Activated T-helper 2 cell treated with anti-CD3 and anti-CD28 coated beads, Interferon-gamma antibody, Interleukin-2, Interleukin-4, amounts not matched to agents 10 μg/mL and 5 μg/mL and 100 μg/mL, durations not matched to agents 14 hours and 24 hours and 36 hours (primary cell): ENCODE measurements around the gene EPGN. TPM values are rescaled to one million over a fixed set of nuclear protein-coding genes. Genes with fewer than 3 reads are reported as not detected.

Source experiments
- DNase-seq: peaks from one replicate; pipeline ENCODE4 v3.0.0; 2021; ENCODE audit warnings: low spot score
- H3K27ac Mint-ChIP-seq: one replicate; pipeline ENCODE4 v1.8.0; 2021; ENCODE audit warnings: mixed read lengths
- H3K27me3 Mint-ChIP-seq: one replicate; pipeline ENCODE4 v1.8.0; 2021; ENCODE audit warnings: low read depth, mixed read lengths
- H3K36me3 Mint-ChIP-seq: one replicate; pipeline ENCODE4 v1.8.0; 2021; ENCODE audit warnings: low read depth, mixed read lengths
- H3K4me1 Mint-ChIP-seq: one replicate; pipeline ENCODE4 v1.8.0; 2021; ENCODE audit warnings: low read depth, mixed read lengths
- H3K4me3 Mint-ChIP-seq: one replicate; pipeline ENCODE4 v1.8.0; 2021; ENCODE audit warnings: low read depth, mild to moderate bottlenecking, moderate library complexity, mixed read lengths
- H3K9me3 Mint-ChIP-seq: one replicate; pipeline ENCODE4 v1.8.0; 2021; ENCODE audit warnings: mixed read lengths
- intact Hi-C: fragments of 100-400 bp; cut with micrococcal nuclease; formaldehyde crosslinking; loops from one replicate; pipeline ENCODE4 v1.15.1; 2023
- total RNA-seq: library from RNA; stranded (reverse); gene quantifications from 2 replicates; pipeline ENCODE4 v1.2.3, GENCODE V29; 2022

Gene EPGN
- total RNA-seq, 1 donor from 2014 or later = not detected

DNA sequence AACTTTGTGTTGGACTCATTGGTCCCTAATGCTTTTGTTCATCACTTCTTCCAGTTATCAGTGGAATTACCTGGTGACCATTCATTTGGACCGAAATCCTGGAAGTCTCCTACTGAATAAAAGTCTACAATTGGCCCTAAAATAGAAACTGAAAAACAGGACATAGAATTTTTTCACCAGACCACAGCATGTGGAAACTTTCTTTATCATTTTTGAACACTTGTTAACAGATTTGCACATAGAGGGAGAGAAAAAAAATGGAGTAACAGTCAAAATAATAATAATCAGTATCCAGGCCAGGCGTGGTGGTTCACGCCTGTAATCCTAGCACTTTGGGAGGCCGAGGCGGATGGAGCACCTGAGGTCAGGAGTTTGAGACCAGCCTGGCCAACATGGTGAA is 7.1 kb downstream of the EPGN start:
- intact Hi-C loops = no loop called here
- H3K27ac Mint-ChIP-seq = no peak overlapping the region
- H3K4me3 Mint-ChIP-seq = no peak overlapping the region
- no peak for DNase-seq
- H3K36me3 Mint-ChIP-seq = no peaks in the 10 kb centered on the region
- peaks cover 5% of the 10 kb centered on the region for H3K27me3 Mint-ChIP-seq
- peaks cover 4% of the 10 kb centered on the region for H3K4me1 Mint-ChIP-seq
- H3K9me3 Mint-ChIP-seq = no peaks in the 10 kb centered on the region

DNA sequence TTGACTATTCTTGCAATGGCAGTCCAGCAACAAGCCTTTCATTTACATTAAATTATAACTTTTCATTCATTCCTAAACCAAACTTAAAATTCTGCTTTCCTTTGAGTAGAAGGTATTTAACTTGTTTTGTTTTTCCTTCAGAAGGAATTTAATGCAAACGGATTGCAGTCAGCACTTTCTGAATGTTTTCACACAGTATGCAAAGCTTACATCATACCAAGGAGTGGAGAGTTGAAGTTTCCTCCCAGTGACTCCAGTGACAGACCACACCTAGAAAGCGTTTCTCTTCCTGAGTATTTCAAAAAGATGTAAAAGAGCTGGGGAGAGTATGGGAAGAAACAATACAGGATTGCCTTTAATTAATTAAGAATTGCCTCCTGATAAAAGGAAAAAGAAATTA is 8.1 kb downstream of the EPGN start:
- no peak for DNase-seq
- Mint-ChIP-seq H3K4me1 (peaks cover 7% of the 10 kb centered on the region), H3K36me3 (no peaks in the 10 kb centered on the region), H3K27ac (no peak overlapping the region), H3K9me3 (no peaks in the 10 kb centered on the region), H3K27me3 (peaks cover 10% of the 10 kb centered on the region), H3K4me3 (no peak overlapping the region)
- intact Hi-C loops = no loop called here

DNA sequence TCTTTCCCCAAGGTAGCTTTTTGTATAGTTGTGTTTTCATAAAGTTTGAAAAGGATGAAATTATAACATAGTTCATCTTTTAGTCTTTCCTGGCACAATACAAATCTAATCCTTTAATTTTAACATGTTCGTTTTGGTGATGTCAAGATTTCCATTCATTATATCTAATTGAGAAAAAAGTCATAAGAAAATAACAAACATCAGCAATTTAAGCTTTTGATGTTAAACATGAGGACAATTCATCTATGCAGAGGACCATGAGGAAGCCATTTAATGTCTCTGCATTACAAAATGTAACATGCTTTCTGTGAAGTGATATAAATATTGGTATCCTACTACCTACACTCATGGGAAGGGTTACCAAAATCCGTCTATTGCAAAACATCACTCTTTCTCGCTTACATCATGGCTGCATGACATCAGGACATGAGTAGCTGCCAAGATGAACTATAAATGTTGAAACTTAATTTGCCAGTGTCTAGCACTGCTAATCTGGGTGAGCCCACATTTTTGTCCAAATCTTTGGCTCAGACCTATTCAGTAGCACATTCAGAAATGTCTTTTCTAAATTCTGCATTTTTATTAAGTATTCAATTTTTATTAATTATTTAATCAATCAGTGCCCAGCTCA is 9.5 kb downstream of the EPGN start:
- Mint-ChIP-seq H3K9me3 (no peaks in the 10 kb centered on the region), H3K27ac (no peak overlapping the region), H3K36me3 (no peaks in the 10 kb centered on the region), H3K4me1 (peaks cover 7% of the 10 kb centered on the region), H3K27me3 (peaks cover 18% of the 10 kb centered on the region), H3K4me3 (no peak overlapping the region)
- no peak for DNase-seq
- intact Hi-C loops = no loop called here

DNA sequence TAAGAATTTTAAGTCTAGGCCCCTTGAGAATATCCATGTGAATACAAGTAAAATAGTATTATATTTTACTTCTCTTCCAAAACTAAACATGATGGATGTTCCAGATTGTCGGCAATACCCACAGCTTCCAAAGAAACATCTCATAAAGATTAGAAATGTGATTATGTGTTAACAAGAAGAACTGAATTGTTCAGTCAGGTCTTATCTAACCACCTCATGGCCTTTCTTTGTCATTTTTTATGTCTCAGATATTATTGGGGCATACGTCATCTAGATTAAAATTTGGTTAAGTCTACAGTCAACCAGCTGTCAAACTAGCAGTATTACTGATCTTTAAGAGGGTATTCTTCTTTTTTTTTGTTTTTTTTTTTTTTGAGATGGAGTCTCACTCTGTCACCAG is 10.0 kb downstream of the EPGN start:
- Mint-ChIP-seq H3K9me3 (no peaks in the 10 kb centered on the region), H3K27ac (no peak overlapping the region), H3K4me1 (peaks cover 7% of the 10 kb centered on the region), H3K27me3 (peaks cover 21% of the 10 kb centered on the region), H3K4me3 (no peak overlapping the region), H3K36me3 (no peaks in the 10 kb centered on the region)
- intact Hi-C loops = no loop called here
- DNase-seq = no peak

DNA sequence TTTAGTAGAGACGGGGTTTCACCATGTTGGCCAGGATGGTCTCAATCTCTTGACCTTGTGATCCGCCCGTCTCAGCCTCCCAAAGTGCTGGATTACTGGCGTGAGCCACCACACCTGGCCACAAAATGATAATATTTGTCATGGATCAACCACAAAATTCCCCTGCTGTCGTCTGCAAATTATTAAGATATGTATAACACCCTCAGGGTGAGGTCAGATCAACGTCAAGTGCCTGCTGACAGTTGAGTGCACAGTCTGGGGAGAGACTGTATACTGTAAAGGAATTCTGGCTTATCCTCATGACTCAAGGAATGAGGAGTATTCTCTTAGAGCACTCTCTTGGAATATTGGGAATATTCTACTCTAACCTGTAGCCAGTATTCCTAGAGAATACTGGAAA is 11.2 kb downstream of the EPGN start:
- intact Hi-C loops = no loop called here
- peaks cover 29% of the 10 kb centered on the region for H3K27me3 Mint-ChIP-seq
- no peak overlapping the region for H3K27ac Mint-ChIP-seq
- DNase-seq = no peak
- no peak overlapping the region for H3K4me3 Mint-ChIP-seq
- H3K4me1 Mint-ChIP-seq = peaks cover 5% of the 10 kb centered on the region
- no peaks in the 10 kb centered on the region for H3K36me3 Mint-ChIP-seq
- H3K9me3 Mint-ChIP-seq = no peaks in the 10 kb centered on the region

DNA sequence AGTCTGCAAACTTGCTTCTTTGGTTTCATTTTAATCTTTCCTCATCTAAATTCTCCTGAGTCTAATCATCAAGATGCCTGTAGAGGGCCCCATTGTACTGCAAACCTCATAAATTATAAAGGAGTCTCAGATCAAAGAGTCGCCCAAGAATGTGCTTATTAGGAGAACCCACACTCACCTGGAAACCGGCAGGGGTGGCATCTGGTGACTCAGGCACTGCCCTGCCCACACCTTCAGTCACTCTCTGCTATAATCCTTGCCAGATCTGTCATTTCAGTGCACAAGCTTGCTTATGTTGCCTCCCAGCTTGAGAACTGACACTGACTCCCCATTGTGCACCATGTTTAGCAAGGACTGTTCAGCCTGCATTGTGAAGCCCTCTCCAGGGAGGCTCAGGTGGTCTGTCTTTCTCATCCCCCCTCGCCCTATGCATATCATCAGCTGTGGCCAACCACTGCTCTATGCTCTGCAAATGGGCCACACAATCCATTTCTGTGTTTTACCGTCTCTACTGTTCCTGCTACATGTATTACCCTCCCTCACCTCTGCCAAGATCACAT is 12.4 kb downstream of the EPGN start:
- H3K4me3 Mint-ChIP-seq = no peak overlapping the region
- H3K36me3 Mint-ChIP-seq = no peaks in the 10 kb centered on the region
- H3K27me3 Mint-ChIP-seq = peaks cover 32% of the 10 kb centered on the region
- no peak for DNase-seq
- no peak overlapping the region for H3K27ac Mint-ChIP-seq
- H3K9me3 Mint-ChIP-seq = no peaks in the 10 kb centered on the region
- intact Hi-C loops = loop anchor here (1.0 to 2.0 kb wide), 2 partner anchors 212 to 354 kb away; no protein-coding TSS in a partner anchor
- peaks cover 4% of the 10 kb centered on the region for H3K4me1 Mint-ChIP-seq

DNA sequence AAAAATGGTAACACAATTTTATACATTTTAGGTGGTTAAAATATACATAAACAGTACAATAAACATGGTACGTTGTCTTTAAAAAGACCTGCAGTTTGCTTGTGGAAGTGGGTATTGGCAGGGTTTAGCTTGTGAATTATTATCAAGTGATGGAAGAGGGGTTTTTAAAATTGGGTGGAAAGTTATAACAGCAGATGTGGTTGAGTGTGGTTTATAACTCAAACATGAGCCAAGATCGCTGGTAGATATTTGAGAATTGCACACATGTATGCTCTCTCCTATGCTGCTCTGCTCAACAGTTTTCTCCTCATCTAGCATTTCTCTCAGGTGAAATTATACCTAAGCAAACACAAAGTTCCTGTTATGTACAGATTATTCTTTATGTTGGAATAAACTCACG is 14.0 kb downstream of the EPGN start:
- no peak overlapping the region for H3K27ac Mint-ChIP-seq
- H3K9me3 Mint-ChIP-seq = no peaks in the 10 kb centered on the region
- DNase-seq = no peak
- H3K4me3 Mint-ChIP-seq = no peak overlapping the region
- peaks cover 28% of the 10 kb centered on the region for H3K27me3 Mint-ChIP-seq
- intact Hi-C loops = no loop called here
- peaks cover 4% of the 10 kb centered on the region for H3K4me1 Mint-ChIP-seq
- H3K36me3 Mint-ChIP-seq = no peaks in the 10 kb centered on the region

DNA sequence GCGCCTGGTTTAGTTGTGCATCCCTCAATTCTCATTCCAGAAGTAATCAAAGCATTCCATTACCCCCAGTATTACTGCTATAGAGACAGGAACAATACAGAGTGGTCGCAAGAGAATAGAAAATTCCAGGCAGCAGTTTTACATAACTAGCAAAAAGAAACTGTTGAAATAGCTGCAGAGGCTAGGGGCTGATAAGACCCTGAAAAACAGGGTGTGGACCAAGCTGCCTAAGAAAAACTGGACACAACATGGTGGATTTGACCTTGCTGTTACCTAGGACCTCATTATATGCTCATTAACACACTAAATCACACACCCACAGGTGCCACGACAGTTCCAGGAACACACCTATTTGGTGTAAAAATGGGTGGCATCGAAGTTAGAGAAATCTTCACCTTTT is 15.4 kb downstream of the EPGN start:
- no peak overlapping the region for H3K27ac Mint-ChIP-seq
- no peak for DNase-seq
- intact Hi-C loops = no loop called here
- no peak overlapping the region for H3K4me3 Mint-ChIP-seq
- no peaks in the 10 kb centered on the region for H3K36me3 Mint-ChIP-seq
- peaks cover 32% of the 10 kb centered on the region for H3K27me3 Mint-ChIP-seq
- H3K9me3 Mint-ChIP-seq = no peaks in the 10 kb centered on the region
- H3K4me1 Mint-ChIP-seq = peaks cover 4% of the 10 kb centered on the region

DNA sequence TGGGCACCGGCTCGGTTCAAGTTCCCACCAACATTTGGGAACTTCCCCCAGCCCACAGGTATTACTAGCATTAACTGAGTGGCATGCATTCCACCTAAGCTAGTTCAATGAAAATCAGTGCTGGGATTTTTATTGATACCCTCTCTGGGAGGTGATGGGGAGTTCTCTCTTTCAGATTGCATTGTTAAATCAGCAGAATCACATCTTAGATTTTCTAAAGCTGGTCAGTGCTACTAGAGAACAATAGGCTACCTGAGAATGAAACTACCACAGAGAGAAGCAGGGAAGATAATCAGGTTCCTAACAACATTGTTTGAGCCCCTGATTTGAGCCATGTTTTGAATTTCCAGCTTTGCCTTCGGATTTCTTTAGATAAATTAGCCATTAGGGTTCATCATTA is 16.0 kb downstream of the EPGN start:
- intact Hi-C loops = no loop called here
- DNase-seq = no peak
- H3K4me1 Mint-ChIP-seq = peaks cover 4% of the 10 kb centered on the region
- no peak overlapping the region for H3K4me3 Mint-ChIP-seq
- no peaks in the 10 kb centered on the region for H3K36me3 Mint-ChIP-seq
- H3K27ac Mint-ChIP-seq = no peak overlapping the region
- H3K9me3 Mint-ChIP-seq = no peaks in the 10 kb centered on the region
- H3K27me3 Mint-ChIP-seq = peaks cover 38% of the 10 kb centered on the region

DNA sequence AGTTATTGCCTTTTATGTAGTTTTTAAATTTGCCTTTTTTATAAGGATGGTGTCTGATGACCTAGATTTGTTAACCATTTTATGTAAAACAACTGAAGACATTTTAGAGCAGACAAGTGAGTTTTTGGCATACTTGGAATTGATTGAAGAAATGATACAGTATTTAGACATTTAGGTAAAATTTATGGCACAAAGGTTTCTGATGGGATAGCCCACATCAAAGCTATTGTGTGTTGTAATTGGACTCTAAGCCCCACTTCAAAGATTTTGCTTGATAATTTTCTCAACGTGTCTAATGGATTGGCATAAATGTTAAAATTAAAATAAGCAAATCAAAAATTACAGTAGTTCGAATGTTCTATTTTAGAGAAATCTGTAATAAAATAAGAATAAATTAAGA is 17.6 kb downstream of the EPGN start:
- intact Hi-C loops = no loop called here
- Mint-ChIP-seq H3K27ac (no peak overlapping the region), H3K9me3 (no peaks in the 10 kb centered on the region), H3K27me3 (peaks cover 39% of the 10 kb centered on the region), H3K36me3 (no peaks in the 10 kb centered on the region), H3K4me3 (no peak overlapping the region), H3K4me1 (no peaks in the 10 kb centered on the region)
- DNase-seq = no peak

DNA sequence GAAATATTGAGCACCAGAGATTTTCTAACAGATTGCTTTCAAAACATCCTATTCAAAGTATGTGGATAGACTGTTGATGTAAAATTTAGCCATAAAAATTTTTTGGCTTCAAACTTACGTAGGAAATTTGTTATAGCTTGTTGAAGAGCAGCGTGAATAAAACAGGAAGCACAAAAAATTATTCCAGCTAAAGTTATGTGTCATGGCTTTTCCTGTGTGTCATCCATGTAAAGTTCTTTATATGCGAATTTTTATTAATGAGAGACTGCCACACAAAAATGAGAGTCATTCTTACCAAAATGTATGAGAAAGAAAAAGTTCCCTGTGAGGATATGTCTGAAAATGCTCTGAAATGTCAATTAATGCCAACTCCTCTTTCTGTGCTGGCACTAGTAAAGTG is 19.5 kb downstream of the EPGN start:
- no peaks in the 10 kb centered on the region for H3K36me3 Mint-ChIP-seq
- no peak for DNase-seq
- intact Hi-C loops = no loop called here
- no peaks in the 10 kb centered on the region for H3K4me1 Mint-ChIP-seq
- H3K9me3 Mint-ChIP-seq = no peaks in the 10 kb centered on the region
- H3K4me3 Mint-ChIP-seq = no peak overlapping the region
- no peak overlapping the region for H3K27ac Mint-ChIP-seq
- H3K27me3 Mint-ChIP-seq = peaks cover 35% of the 10 kb centered on the region

DNA sequence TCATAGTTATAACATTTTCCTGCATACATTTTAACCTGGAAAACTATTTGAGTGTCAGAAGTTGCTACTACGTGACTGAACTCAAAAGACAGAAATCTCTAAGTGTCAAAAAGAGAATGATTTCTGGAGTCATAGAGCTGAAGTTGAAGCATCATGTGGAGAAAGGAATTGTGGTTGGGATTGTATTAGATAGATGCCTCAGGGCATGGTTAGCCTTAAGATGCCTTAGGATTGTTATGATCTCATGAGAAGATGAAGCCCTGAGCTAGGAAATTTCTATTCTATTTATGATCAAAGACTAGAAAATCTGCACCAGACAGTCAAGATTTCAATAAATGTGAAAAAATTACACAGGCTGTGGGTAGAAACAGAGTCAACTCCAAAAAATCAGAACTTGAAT is 20.2 kb downstream of the EPGN start:
- H3K9me3 Mint-ChIP-seq = no peaks in the 10 kb centered on the region

DNA sequence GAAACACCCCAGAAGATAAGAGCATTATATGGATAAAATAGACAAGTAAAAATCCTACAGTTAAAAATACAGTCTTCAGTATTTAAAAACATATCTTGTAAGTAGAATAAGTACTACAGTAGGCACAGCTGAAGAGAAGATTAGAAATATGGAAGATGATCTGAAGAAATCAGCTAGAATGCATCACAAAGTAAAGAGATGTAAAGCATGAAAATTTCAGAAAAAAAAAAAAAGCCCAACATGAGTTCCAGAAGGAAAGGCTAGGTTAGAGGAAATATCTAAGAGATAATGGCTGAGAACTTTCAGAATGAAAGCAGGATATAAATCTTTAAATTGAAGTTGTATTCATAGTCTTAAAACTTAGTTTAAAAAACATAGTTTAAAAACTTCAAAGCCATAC is 21.0 kb downstream of the EPGN start:
- Mint-ChIP-seq H3K27ac (no peak overlapping the region), H3K4me1 (no peaks in the 10 kb centered on the region), H3K9me3 (no peaks in the 10 kb centered on the region), H3K27me3 (peaks cover 25% of the 10 kb centered on the region), H3K36me3 (no peaks in the 10 kb centered on the region), H3K4me3 (no peak overlapping the region)
- DNase-seq = no peak
- intact Hi-C loops = no loop called here

More for the DNA sequence above, 20.2 kb downstream of the EPGN start:
- no peaks in the 10 kb centered on the region for H3K36me3 Mint-ChIP-seq
- no peaks in the 10 kb centered on the region for H3K4me1 Mint-ChIP-seq
- no peak overlapping the region for H3K4me3 Mint-ChIP-seq
- no peak overlapping the region for H3K27ac Mint-ChIP-seq
- peaks cover 30% of the 10 kb centered on the region for H3K27me3 Mint-ChIP-seq
- intact Hi-C loops = no loop called here
- DNase-seq = no peak
